HG03135 (cell line): ENCODE results near the gene RAPGEF2.

Experiments
- ATAC-seq: cut with Tn5 transposase; IDR thresholded peaks from one replicate; pipeline ENCODE4 v1.9.1; 2021; ENCODE audit warnings: mild to moderate bottlenecking, moderate library complexity; ENCODE audit not compliant: unreplicated experiment

Gene RAPGEF2

DNA sequence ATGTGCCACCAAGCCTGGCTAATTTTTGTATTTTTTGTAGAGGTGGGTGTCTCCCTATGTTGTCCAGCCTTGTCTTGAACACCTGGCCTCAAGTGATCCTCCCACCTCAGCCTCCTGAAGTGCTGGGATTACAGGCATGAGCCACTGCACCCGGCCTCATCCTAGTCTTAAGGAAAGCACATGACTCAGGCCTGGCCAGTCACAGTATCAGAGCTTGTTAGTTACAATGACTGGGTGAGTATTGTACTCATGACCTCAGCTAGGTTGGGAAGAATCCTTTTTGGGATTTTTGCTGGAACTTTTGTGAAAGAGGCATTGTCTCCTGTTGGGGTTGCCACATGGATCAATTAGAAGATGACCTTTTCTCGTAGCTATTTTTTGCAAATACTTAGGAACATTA is 292.8 kb downstream of the RAPGEF2 start:
- no peak for ATAC-seq

GRCh38 chr4:159396151-159396550 is 293.3 kb downstream of the RAPGEF2 start:
- no peak for ATAC-seq

DNA sequence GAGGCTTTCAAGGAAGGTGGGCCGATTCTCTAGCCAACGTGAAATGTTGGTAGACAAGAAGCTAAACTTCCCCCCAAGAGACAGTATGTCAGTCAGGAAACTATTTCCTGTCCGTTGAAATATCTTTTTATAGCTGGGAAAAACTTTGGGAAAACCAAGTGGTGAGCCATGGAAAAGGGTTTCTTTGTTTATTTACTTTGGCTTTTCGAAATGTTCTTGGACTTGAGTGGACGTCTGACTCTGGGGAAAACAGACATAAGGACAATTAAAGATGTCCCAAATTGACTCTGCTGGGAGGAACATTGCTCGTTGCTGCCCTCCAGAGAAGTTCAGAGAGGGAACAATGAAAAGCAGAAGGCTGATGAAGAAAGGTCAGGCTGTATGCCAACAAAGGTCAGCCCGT is 295.4 kb downstream of the RAPGEF2 start:
- ATAC-seq = no peak

- no peak for ATAC-seq
Observed at GRCh38 chr4:159400558-159401225, 297.8 kb downstream of the RAPGEF2 start.

DNA sequence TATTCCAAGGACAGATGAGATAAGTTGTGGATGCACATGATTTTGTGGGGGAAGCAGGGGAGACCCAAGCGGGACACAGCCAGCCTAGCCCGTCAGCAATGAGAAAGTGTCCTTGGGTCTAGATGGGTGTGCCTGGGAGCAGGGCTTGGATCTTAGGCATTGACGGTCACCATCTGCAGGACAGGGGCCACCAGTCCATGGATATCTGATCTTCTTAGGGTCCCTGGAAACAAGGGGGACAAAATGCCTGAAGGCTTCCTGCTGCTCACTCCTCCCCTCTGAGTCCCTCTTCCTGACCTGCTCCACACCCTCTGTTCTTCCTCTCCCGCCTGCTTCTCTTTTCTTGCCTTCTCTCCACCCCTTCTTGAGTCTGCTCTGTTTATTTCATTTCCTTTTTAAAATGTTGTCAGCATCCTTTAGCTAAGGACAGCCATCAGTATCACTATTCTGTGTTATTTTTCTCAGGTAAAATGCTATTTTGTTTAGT is 298.4 kb downstream of the RAPGEF2 start:
- no peak for ATAC-seq

GRCh38 chr4:159401791-159402380 is 299.0 kb downstream of the RAPGEF2 start:
- no peak for ATAC-seq
